Astrocyte (in vitro differentiated cells and primary cell): ENCODE data around the gene PTX3. TPM values are rescaled to one million over a fixed set of nuclear protein-coding genes. Genes with fewer than 3 reads are reported as not detected.

Source experiments
- DNase-seq: peaks from one replicate; pipeline ENCODE4 v3.0.0-alpha.2; 2010; ENCODE audit warnings: low read depth
- FAIRE-seq: peaks from 2 replicates; lab custom pipeline; 2011; peaks lifted over from hg19 to GRCh38; lab: Jason Lieb, UNC
- H2AFZ ChIP-seq: 2 replicates; pipeline ENCODE4 v1.6.0; 2012; ENCODE audit warnings: low read depth, low read length, inconsistent platforms
- H3K27ac ChIP-seq: 2 replicates; pipeline ENCODE4 v1.5.1; 2011; ENCODE audit warnings: low read depth, low read length, inconsistent platforms
- H3K27me3 ChIP-seq: 2 replicates; pipeline ENCODE4 v1.6.0; 2011; ENCODE audit warnings: low read length, inconsistent platforms; ENCODE audit not compliant: insufficient read depth
- H3K36me3 ChIP-seq: 2 replicates; pipeline ENCODE4 v1.5.1; 2011; ENCODE audit warnings: low read length, inconsistent platforms; ENCODE audit not compliant: insufficient read depth
- H3K4me1 ChIP-seq: 2 replicates; pipeline ENCODE4 v1.5.1; 2011; ENCODE audit warnings: low read length, inconsistent platforms; ENCODE audit not compliant: insufficient read depth
- H3K4me2 ChIP-seq: 2 replicates; pipeline ENCODE4 v1.6.0; 2012; ENCODE audit warnings: low read length, inconsistent platforms
- H3K4me3 ChIP-seq: 2 replicates; pipeline ENCODE4 v1.5.1; 2011; ENCODE audit warnings: low read depth, mild to moderate bottlenecking, low read length, inconsistent platforms; ENCODE audit not compliant: insufficient read depth
- H3K79me2 ChIP-seq: 2 replicates; pipeline ENCODE4 v1.6.0; 2012; ENCODE audit warnings: mild to moderate bottlenecking, low read length, inconsistent platforms; ENCODE audit not compliant: insufficient read depth
- H3K9ac ChIP-seq: 2 replicates; pipeline ENCODE4 v1.6.0; 2012; ENCODE audit warnings: mild to moderate bottlenecking, low read length, inconsistent platforms
- H3K9me3 ChIP-seq: 2 replicates; pipeline ENCODE4 v1.5.1; 2012; ENCODE audit warnings: low read depth, mild to moderate bottlenecking, low read length, inconsistent platforms; ENCODE audit not compliant: insufficient read depth
- H4K20me1 ChIP-seq: 2 replicates; pipeline ENCODE4 v1.6.0; 2012; ENCODE audit warnings: low read length, inconsistent platforms; ENCODE audit not compliant: insufficient read depth
- H3K27ac Mint-ChIP-seq: one replicate; pipeline ENCODE4 v1.8.0; 2021; ENCODE audit warnings: mild to moderate bottlenecking, mixed read lengths; ENCODE audit not compliant: unreplicated experiment
- H3K27me3 Mint-ChIP-seq: one replicate; pipeline ENCODE4 v1.8.0; 2021; ENCODE audit warnings: low read depth, mixed read lengths; ENCODE audit not compliant: unreplicated experiment
- H3K36me3 Mint-ChIP-seq: one replicate; pipeline ENCODE4 v1.8.0; 2021; ENCODE audit warnings: low read depth, mixed read lengths; ENCODE audit not compliant: unreplicated experiment
- H3K4me1 Mint-ChIP-seq: one replicate; pipeline ENCODE4 v1.8.0; 2021; ENCODE audit warnings: low read depth, mixed read lengths; ENCODE audit not compliant: unreplicated experiment
- H3K4me3 Mint-ChIP-seq: one replicate; pipeline ENCODE4 v1.8.0; 2021; ENCODE audit warnings: mild to moderate bottlenecking, moderate library complexity, mixed read lengths; ENCODE audit not compliant: unreplicated experiment
- H3K9me3 Mint-ChIP-seq: one replicate; pipeline ENCODE4 v1.8.0; 2021; ENCODE audit warnings: mild to moderate bottlenecking, mixed read lengths; ENCODE audit not compliant: unreplicated experiment
- CTCF ChIP-seq: IDR thresholded peaks from 2 replicates; pipeline ENCODE4 v1.5.1; 2011; ENCODE audit warnings: low read depth, mild to moderate bottlenecking, inconsistent platforms, low read length, moderate library complexity; ENCODE audit not compliant: insufficient read depth
- EZH2 ChIP-seq: IDR thresholded peaks from 2 replicates; pipeline ENCODE4 v1.6.1; 2012; ENCODE audit warnings: mild to moderate bottlenecking, low read length, inconsistent platforms; ENCODE audit not compliant: insufficient read depth
- total RNA-seq: library from RNA; stranded (reverse); gene quantifications from 2 replicates; pipeline ENCODE4 v1.2.1, GENCODE V29; 2021

The PTX3 gene
- total RNA-seq, 1 donor from 2014 or later = 4.7 TPM

DNA sequence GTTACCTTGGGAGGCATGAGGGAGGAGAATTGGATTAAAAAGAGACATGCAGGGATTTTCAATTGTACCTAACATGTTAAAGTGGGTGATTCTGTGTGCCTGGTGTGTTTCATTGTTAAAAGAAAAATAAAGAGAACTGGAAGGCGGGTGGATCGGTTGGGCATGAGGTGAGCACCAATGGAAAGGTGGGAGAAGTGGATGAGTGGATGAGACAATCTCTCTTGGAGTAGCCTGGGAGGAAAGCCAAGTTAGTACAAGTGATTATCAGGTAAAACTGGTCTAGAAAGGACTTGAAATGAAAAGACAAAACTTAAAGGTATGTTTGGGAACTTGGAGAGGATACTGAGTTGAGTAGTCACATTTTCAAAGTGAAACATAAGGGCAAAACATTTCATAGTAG lies 54.5 kb downstream of the PTX3 start:
- Mint-ChIP-seq H3K4me3 (no peak overlapping the region), H3K4me1 (peaks cover 16% of the 10 kb centered on the region), H3K27ac (no peak overlapping the region), H3K36me3 (peaks cover 2% of the 10 kb centered on the region), H3K9me3 (no peaks in the 10 kb centered on the region), H3K27me3 (no peaks in the 10 kb centered on the region)
- no peak overlapping the region for H3K4me2 ChIP-seq
- peak; percentile 43 for FAIRE-seq
- no peak overlapping the region for H3K9ac ChIP-seq
- no peaks in the 10 kb centered on the region for H3K9me3 ChIP-seq
- H3K36me3 ChIP-seq = peaks cover 5% of the 10 kb centered on the region
- TF ChIP-seq EZH2 = no peak
- TF ChIP-seq CTCF = no peak
- H4K20me1 ChIP-seq = no peaks in the 10 kb centered on the region
- H3K27ac ChIP-seq = no peak overlapping the region
- H3K27me3 ChIP-seq = no peaks in the 10 kb centered on the region
- H3K4me3 ChIP-seq = no peak overlapping the region
- no peak for DNase-seq
- no peak overlapping the region for H2AFZ ChIP-seq
- no peaks in the 10 kb centered on the region for H3K79me2 ChIP-seq
- H3K4me1 ChIP-seq = peaks cover 11% of the 10 kb centered on the region

Other genes with a start within 250 kb of the PTX3 start
- gene VEPH1, start 66.6 kb downstream of the PTX3 start, total RNA-seq = 9.3 and 9.4 TPM in 2 replicates